Fibroblast of skin of right quadriceps (primary cell): ENCODE results near the gene STX8.

ENCODE experiments used
- DNase-seq: peaks from one replicate; pipeline ENCODE4 v3.0.0-alpha.2; 2013

The STX8 gene

GRCh38 chr17:9236286-9237052, 339.2 kb downstream of the STX8 start:
- peak; percentile 33 for DNase-seq

GRCh38 chr17:9235346-9235745, 340.3 kb downstream of the STX8 start:
- no peak for DNase-seq

GRCh38 chr17:9234389-9234945, 341.2 kb downstream of the STX8 start:
- no peak for DNase-seq

GRCh38 chr17:9233761-9234160, 341.9 kb downstream of the STX8 start:
- no peak for DNase-seq

- DNase-seq, result no peak
These were observed 342.4 kb downstream of the STX8 start for GRCh38 chr17:9233271-9233599.

GRCh38 chr17:9232591-9233270, 342.9 kb downstream of the STX8 start:
- DNase-seq, result peak; percentile 64

- no peak for DNase-seq
These were observed 343.5 kb downstream of the STX8 start for GRCh38 chr17:9232155-9232475.

GRCh38 chr17:9231449-9232154, 344.0 kb downstream of the STX8 start:
- DNase-seq, result no peak

- DNase-seq, result no peak
These were observed 344.8 kb downstream of the STX8 start for GRCh38 chr17:9230861-9231260.

- DNase-seq, result peak; percentile 57
These were observed 345.3 kb downstream of the STX8 start for GRCh38 chr17:9230346-9230745.

GRCh38 chr17:9229826-9230201, 345.8 kb downstream of the STX8 start:
- DNase-seq, result no peak

- DNase-seq, result no peak
These were observed 346.3 kb downstream of the STX8 start for GRCh38 chr17:9229160-9229825.

- DNase-seq, result peak; percentile 96
These were observed 347.0 kb downstream of the STX8 start for GRCh38 chr17:9228408-9229159.

GRCh38 chr17:9227819-9228407, 347.7 kb downstream of the STX8 start:
- no peak for DNase-seq

GRCh38 chr17:9226794-9227135, 348.9 kb downstream of the STX8 start:
- DNase-seq, result no peak

GRCh38 chr17:9226130-9226793, 349.4 kb downstream of the STX8 start:
- DNase-seq, result no peak

GRCh38 chr17:9225305-9226101, 350.1 kb downstream of the STX8 start:
- DNase-seq, result no peak

GRCh38 chr17:9224485-9224884, 351.1 kb downstream of the STX8 start:
- no peak for DNase-seq

GRCh38 chr17:9223531-9223930, 352.1 kb downstream of the STX8 start:
- no peak for DNase-seq

- DNase-seq, result no peak
These were observed 353.8 kb downstream of the STX8 start for GRCh38 chr17:9221922-9222180.
